Activated CD8-positive, alpha-beta memory T cell treated with anti-CD3 and anti-CD28 coated beads, Interleukin-2, amount 50 U/mL, for 4 hours (primary cell): Measurements from ENCODE around the gene PPP2R1B.
"Not testable (repeated sequence)": the region's sequence is repeated elsewhere in the genome, so short reads cannot be mapped to it uniquely, and the experiment has no call there.

Source experiments
- DNase-seq: peaks from one replicate; pipeline ENCODE4 v3.0.0-alpha.2; 2020

PPP2R1B gene

DNA sequence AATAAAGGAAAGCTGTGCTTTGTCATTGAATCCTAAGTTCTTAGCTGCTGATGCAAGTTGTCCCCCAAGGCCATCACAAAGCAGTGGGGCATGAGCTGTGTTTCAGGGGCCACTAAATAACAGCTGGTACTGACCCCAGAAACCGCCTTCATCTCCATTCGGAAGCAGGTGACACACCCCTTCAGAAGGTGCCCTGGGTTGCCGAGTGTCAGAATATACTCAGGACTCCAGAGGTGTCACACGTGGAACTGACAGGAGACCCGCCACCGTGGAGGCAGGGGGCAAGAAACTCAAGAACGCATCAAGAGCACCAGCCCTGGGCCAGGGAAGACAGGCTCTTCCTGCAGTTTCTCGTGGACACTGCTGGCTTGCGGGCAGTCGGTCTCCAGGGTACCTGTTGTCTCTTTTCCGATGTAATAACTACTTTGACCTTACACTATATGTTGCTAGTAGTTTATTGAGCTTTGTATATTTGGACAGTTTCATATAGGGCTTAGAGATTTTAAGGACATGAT is 41.5 kb downstream of the PPP2R1B start:
- no peak for DNase-seq

DNA sequence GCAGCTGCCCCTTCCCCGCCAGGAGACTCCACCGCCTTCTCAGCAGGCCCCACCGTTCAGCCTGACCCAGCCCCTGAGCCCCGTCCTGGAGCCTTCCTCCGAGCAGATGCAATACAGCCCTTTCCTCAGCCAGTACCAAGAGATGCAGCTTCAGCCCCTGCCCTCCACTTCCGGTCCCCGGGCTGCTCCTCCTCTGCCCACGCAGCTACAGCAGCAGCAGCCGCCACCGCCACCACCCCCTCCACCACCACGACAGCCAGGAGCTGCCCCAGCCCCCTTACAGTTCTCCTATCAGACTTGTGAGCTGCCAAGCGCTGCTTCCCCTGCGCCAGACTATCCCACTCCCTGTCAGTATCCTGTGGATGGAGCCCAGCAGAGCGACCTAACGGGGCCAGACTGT is 42.6 kb downstream of the PPP2R1B start:
- no peak for DNase-seq

- DNase-seq, result no peak
Observed at GRCh38 chr11:111722501-111722900, 43.7 kb downstream of the PPP2R1B start.

DNA sequence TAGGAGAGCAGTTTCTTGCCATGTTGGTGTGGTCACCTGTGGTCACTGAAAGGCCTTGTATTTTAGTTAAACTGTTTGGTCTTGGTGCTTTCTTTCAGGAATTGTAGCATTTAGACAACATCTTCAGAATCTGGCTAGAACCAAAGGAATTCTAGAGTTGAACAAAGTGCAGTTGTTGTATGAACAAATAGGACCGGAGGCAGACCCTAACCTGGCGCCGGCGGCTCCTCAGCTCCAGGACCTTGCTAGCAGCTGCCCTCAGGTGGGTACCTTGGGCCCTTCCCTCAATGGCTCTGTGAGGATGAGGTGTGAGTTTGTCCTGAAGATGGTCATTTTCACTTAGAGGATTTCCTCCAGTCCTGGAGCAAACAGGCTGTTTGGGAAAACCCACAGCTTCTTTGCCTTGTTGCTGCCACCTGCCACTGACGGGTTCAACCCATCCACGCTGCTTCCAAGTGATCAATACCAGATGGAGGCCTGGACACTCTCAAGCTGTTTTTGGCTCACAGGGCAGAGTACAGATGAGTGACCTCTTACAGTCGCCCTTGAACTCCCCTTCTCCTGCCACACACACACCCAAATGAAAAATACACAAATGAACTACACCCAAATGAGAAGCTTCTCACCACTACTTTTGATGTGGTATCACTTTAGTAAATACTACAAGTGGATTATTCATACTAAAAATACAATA is 45.2 kb downstream of the PPP2R1B start:
- DNase-seq, result no peak

GRCh38 chr11:111719379-111719778 is 46.8 kb downstream of the PPP2R1B start:
- no peak for DNase-seq

DNA sequence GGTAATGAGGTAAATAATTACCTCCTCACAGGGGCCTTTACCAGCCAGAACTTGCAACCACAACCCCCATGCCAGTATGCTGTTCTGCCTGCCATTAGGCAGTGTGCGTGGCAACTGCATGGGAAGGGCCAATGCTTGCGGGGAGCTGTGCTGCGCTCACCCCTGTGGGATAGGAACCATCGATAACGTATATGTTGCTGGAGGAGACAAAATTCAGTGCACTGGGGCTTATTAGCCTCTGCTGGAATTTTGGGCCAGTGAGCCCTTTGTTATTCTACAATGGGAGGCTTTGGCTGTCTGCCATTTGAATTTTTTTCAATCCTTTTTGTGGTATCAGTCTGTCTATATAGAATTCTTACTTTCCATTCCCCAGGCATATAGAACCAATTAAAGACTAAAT is 47.3 kb downstream of the PPP2R1B start:
- no peak for DNase-seq

GRCh38 chr11:111718436-111718835 is 47.8 kb downstream of the PPP2R1B start:
- DNase-seq, result no peak

GRCh38 chr11:111717660-111718059 is 48.5 kb downstream of the PPP2R1B start:
- not testable (repeated sequence) for DNase-seq

DNA sequence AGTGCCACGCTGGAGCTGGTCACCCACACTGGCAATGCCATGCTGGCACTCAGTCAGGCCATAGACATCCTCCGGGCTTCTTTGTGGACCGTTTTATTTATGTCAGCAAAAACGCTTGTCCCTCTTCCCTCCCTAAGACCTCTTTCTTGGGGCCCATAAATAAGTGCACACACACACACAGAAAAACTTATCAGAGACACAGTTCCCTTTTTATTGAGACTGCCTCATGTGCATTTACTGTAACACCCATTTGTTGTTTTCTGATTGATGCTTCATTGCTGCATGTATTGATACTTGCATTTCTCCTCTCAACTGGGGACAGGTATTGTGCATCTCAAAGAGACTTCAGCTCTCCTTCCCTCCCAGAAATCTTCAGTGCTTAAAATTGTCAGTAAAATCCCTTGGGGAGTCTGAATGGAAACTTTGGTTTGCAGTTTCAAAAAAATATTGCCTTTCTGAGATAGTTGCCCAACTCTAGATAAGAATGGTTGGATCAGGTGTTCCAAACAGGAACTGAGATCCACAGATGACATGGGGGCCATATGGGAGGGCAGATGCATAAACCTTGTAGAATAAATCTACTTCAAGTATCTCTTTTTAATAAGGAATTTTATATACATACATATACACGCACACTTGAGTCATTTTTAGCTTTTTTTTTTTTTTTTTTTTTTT is 50.9 kb downstream of the PPP2R1B start:
- DNase-seq, result no peak

- DNase-seq, result no peak
Observed at GRCh38 chr11:111714522-111714921, 51.7 kb downstream of the PPP2R1B start.

- no peak for DNase-seq
Observed at GRCh38 chr11:111707691-111708067, 58.5 kb downstream of the PPP2R1B start.

GRCh38 chr11:111707039-111707690 is 59.0 kb downstream of the PPP2R1B start:
- no peak for DNase-seq

DNA sequence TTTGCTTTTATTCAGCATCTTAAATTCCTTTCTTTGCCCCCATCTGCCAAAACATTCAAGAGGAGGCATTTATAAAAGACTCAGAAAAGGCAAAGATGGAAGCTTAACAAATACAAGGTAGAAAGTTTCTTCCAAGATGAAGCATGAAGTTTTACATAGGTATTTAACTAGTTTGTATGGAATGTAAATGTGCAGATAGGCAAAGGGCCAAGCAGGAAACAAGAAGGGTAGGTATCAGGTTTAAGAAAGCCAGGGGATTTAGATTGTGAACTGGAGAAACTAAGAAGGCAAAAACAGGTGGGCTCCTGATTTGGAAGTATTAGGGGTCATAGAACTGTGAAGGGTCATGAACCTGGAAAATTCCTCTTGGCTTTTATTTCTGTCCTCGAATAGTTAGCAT is 62.6 kb downstream of the PPP2R1B start:
- no peak for DNase-seq

GRCh38 chr11:111702623-111703022 is 63.6 kb downstream of the PPP2R1B start:
- no peak for DNase-seq

GRCh38 chr11:111700162-111700561 is 66.0 kb downstream of the PPP2R1B start:
- DNase-seq, result no peak

GRCh38 chr11:111699579-111700156 is 66.5 kb downstream of the PPP2R1B start:
- no peak for DNase-seq

- no peak for DNase-seq
Observed at GRCh38 chr11:111698852-111699559, 67.2 kb downstream of the PPP2R1B start.

GRCh38 chr11:111697933-111698371 is 68.2 kb downstream of the PPP2R1B start:
- no peak for DNase-seq

DNA sequence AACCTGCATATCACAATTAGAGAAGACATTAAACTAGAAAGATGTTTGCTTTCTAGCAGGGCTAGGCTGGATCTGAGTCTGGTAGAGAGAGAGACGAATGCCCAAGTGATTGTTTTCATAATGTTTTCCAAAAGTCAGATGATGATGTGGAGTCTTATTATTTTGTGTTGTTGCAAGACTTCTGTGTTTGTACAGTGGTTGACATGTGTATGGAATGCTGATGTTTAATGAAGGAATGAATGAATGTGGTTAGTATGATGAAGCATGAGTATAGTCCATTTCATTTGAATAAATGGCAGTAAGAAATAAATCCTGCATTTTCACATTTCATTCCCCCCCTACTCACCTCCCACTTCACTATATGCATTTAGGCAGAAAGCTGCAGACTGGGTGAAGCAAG is 69.6 kb downstream of the PPP2R1B start:
- no peak for DNase-seq

GRCh38 chr11:111694851-111695250 is 71.3 kb downstream of the PPP2R1B start:
- DNase-seq, result no peak

DNA sequence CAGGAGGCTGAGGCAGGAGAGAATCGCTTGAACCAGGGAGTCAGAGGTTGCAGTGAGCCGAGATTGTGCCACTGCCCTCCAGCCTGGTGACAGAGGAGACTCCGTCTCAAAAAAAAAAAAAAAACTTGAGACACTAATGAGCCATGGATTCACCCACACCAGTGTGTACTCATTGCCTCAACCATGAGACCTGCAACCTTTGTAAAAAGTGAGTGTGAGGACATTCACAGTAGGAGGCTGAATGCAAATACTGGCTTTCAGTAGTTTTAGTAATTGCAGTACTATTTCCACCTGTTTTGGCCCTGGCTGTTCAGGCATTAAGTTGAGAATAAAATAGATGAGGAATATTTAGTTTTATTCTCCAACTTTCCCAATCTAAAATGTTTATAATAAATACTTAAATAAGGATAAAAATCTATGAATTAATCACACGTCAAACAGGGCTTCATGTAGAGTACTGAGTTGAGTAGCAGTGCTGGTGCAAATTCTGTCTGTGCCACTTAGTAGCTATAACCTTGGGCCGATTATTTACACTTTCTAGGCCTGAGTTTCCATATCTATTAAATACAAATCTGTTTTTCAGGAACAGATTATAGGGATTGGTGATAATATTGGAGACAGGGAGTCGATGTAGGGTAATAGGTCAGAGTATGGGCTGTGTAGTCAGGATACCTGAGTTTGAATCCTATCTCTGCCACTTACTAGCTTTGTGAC is 72.8 kb downstream of the PPP2R1B start:
- no peak for DNase-seq

- DNase-seq, result no peak
Observed at GRCh38 chr11:111691741-111692140, 74.4 kb downstream of the PPP2R1B start.
